ENCODE measurements around the gene AGXT2.

Gene AGXT2

DNA sequence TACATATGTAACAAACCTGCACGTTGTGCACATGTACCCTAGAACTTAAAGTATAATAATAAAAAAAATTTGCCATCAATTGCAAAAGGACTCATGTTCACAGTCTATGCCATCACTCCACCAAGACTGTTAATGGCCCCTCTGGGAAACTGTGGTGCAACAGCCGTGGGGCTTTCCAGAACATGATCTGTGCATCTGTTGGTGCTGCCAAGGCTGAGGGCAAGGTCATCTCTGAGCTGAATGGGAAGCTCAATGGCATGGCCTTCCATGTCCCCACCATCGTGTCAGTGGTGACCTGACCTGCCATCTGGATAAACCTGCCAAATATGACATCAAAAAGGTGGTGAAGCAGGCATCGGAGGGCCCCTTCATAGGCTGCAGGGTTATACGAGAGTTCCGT is 33.4 kb upstream of the AGXT2 start:
- Histone ChIP-seq H3K4me1 (ENCODE audit: control insufficient read depth in 1 of 2, insufficient read depth in 2 of 2, low read length in 2 of 2) (no peaks in the 10 kb centered on the region), H3K36me3 (ENCODE audit: control insufficient read depth in 1 of 2, insufficient read depth in 2 of 2, low read length in 2 of 2) (no peaks in the 10 kb centered on the region), H3K27me3 (ENCODE audit: low read depth, low read length) (no peaks in the 10 kb centered on the region), H3K9me3 (ENCODE audit: control insufficient read depth in 1 of 2, low read length in 2 of 2) (no peaks in the 10 kb centered on the region), H3K27ac (ENCODE audit: low read length) (no peak overlapping the region), H3K4me3 (ENCODE audit: low read depth in 1 of 2, low read length in 2 of 2) (no peak overlapping the region)

DNA sequence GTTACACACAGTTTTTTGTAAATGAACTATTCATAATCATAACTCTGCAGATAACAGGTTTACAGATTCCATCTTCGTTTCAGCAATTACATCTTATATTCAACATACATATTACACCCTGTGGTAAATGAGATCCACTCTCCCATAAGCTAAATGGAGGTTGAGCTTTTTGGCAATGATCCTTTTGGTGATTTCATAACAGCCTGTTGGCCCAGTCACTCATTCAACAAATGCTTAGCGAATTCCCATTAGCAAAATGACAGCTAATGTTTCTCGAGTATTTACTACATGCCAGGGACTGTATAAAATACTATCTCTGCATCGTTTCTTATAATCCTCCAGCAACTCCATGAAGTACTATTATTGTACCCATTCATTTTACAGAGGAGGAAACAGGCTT is 25.4 kb upstream of the AGXT2 start:
- H3K36me3 ChIP-seq (ENCODE audit: control insufficient read depth in 1 of 2, insufficient read depth in 2 of 2, low read length in 2 of 2) = no peaks in the 10 kb centered on the region
- H3K27ac ChIP-seq (ENCODE audit: low read length) = no peak overlapping the region
- peaks cover 0 to 4% of the 10 kb centered on the region in 2 donors for H3K9me3 ChIP-seq (ENCODE audit: control insufficient read depth in 1 of 2, low read length in 2 of 2)
- H3K4me3 ChIP-seq (ENCODE audit: low read depth in 1 of 2, low read length in 2 of 2) = no peak overlapping the region
- H3K27me3 ChIP-seq (ENCODE audit: low read depth, low read length) = no peaks in the 10 kb centered on the region
- H3K4me1 ChIP-seq (ENCODE audit: control insufficient read depth in 1 of 2, insufficient read depth in 2 of 2, low read length in 2 of 2) = no peaks in the 10 kb centered on the region

DNA sequence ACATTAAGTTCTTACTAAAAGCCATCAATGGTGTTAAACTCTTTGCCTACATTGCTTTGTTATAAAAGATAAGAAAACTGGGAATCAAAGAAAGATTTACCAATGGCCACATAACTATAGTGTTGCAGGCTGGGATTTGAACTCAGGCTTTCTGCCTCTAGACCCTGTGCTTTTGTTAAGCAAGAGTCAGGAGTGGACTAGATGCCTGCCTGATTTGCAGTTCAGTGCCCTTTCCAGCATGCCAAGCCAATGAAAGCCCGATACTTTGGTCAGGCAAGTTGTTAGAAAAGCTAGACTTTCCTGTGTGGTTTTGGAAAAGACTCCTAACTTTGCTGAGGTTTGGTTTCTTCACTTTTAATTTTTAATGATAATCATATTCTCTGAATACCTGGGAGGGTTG is 21.4 kb upstream of the AGXT2 start:
- peaks cover 0 to 4% of the 10 kb centered on the region in 2 donors for H3K9me3 ChIP-seq (ENCODE audit: control insufficient read depth in 1 of 2, low read length in 2 of 2)
- H3K27me3 ChIP-seq (ENCODE audit: low read depth, low read length) = no peaks in the 10 kb centered on the region
- no peaks in the 10 kb centered on the region for H3K4me1 ChIP-seq (ENCODE audit: control insufficient read depth in 1 of 2, insufficient read depth in 2 of 2, low read length in 2 of 2)
- H3K27ac ChIP-seq (ENCODE audit: low read length) = no peak overlapping the region
- H3K36me3 ChIP-seq (ENCODE audit: control insufficient read depth in 1 of 2, insufficient read depth in 2 of 2, low read length in 2 of 2) = no peaks in the 10 kb centered on the region
- no peak overlapping the region for H3K4me3 ChIP-seq (ENCODE audit: low read depth in 1 of 2, low read length in 2 of 2)

DNA sequence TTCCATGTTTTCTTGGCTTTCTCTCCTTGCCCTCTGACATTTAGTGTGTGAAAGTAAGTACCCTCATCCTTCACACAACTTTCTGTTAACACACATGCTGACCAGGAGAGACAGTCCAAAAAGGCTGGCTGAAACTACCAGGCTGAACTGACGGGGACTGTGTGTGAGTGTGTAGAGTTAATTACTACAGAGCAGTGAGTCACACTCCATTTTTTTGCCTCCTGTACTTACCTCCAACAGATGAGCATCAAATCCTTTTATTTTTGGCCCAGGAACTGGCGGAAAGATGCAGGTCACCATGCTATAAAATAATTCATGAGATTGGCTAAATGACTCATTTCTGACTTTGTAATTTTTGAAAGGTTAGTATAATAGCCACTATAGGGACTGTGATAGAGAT is 20.2 kb upstream of the AGXT2 start:
- Histone ChIP-seq H3K4me3 (ENCODE audit: low read depth in 1 of 2, low read length in 2 of 2) (no peak overlapping the region), H3K36me3 (ENCODE audit: control insufficient read depth in 1 of 2, insufficient read depth in 2 of 2, low read length in 2 of 2) (no peaks in the 10 kb centered on the region), H3K4me1 (ENCODE audit: control insufficient read depth in 1 of 2, insufficient read depth in 2 of 2, low read length in 2 of 2) (no peaks in the 10 kb centered on the region), H3K27me3 (ENCODE audit: low read depth, low read length) (no peaks in the 10 kb centered on the region), H3K27ac (ENCODE audit: low read length) (no peak overlapping the region), H3K9me3 (ENCODE audit: control insufficient read depth in 1 of 2, low read length in 2 of 2) (no peaks in the 10 kb centered on the region)

DNA sequence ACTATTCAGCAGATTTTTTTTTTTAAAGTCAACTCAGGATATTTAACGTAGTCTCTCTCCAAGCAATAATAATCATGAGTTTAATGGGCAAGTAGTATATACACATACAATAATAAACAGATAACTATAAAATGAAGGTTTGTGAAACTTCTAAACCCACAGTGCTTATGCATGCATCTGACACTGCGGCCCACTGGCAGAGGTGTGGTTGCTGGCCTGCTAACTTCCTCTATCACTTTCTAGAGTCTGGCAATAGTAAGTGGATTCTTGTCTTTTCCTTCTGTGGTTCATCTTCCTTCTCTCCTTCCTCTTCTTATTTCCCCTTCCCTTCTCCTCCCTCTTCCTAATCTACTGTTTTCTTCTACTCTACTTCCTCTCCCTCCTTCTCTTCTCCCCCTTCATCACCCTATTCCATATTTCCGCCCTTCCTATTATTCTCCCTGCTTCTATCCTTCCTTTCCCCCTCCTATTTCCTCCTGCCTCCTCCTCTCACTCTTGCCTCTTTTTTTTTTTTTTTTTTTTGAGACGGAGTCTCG is 18.6 kb upstream of the AGXT2 start:
- Histone ChIP-seq H3K9me3 (ENCODE audit: control insufficient read depth in 1 of 2, low read length in 2 of 2) (no peaks in the 10 kb centered on the region), H3K4me1 (ENCODE audit: control insufficient read depth in 1 of 2, insufficient read depth in 2 of 2, low read length in 2 of 2) (no peaks in the 10 kb centered on the region), H3K4me3 (ENCODE audit: low read depth in 1 of 2, low read length in 2 of 2) (no peak overlapping the region), H3K27me3 (ENCODE audit: low read depth, low read length) (no peaks in the 10 kb centered on the region), H3K27ac (ENCODE audit: low read length) (no peak overlapping the region), H3K36me3 (ENCODE audit: control insufficient read depth in 1 of 2, insufficient read depth in 2 of 2, low read length in 2 of 2) (no peaks in the 10 kb centered on the region)

DNA sequence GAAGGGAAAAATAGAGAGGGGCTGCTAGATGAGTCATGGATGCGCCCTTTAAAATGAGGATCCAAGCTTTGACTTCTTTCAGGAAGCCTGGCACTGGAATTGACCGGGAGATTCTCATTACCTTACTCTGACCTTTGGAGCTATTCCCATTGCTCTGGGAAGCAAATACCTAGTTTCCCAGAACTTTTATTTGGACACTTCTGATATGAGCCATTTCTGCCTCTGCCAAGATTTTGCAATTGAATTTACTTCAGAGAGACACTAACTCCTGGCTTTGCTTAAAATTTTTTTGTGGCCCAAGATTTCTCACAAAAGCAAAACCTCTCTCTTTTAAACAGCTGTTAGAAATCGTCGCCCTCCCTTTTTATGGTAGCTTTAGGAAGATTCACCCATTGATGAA is 15.7 kb upstream of the AGXT2 start:
- Histone ChIP-seq H3K27me3 (ENCODE audit: low read depth, low read length) (no peaks in the 10 kb centered on the region), H3K36me3 (ENCODE audit: control insufficient read depth in 1 of 2, insufficient read depth in 2 of 2, low read length in 2 of 2) (no peaks in the 10 kb centered on the region), H3K27ac (ENCODE audit: low read length) (no peak overlapping the region), H3K4me3 (ENCODE audit: low read depth in 1 of 2, low read length in 2 of 2) (no peak overlapping the region), H3K4me1 (ENCODE audit: control insufficient read depth in 1 of 2, insufficient read depth in 2 of 2, low read length in 2 of 2) (no peaks in the 10 kb centered on the region), H3K9me3 (ENCODE audit: control insufficient read depth in 1 of 2, low read length in 2 of 2) (no peaks in the 10 kb centered on the region)

DNA sequence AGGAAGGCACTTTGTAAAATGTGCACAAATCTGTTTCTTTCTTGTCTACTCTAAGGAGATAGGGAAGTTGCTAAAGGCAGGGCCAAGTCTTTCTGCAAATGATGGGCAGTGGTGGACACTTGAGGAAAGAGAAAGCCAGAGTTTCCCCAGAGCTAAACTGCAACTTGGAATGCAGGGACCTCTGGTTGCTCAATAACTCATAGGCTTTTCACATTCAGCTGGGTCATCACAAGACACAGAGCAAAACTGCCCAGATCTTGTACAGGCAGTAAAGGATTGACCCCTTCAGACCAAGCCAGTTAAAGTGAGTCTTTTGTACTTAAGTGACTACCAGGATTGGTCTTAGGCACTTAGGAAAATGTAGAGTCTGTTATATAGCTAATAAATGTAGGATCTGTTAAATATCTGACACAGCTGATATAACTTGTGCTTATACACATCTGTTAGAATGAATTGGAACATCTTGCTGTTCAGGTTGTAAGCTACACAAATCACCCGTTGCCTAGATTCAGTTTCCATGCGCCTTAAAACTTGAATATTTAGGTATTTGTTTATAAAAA is 13.5 kb upstream of the AGXT2 start:
- no peaks in the 10 kb centered on the region for H3K9me3 ChIP-seq (ENCODE audit: control insufficient read depth in 1 of 2, low read length in 2 of 2)
- H3K4me3 ChIP-seq (ENCODE audit: low read depth in 1 of 2, low read length in 2 of 2) = no peak overlapping the region
- H3K36me3 ChIP-seq (ENCODE audit: control insufficient read depth in 1 of 2, insufficient read depth in 2 of 2, low read length in 2 of 2) = no peaks in the 10 kb centered on the region
- H3K27ac ChIP-seq (ENCODE audit: low read length) = no peak overlapping the region
- no peaks in the 10 kb centered on the region for H3K27me3 ChIP-seq (ENCODE audit: low read depth, low read length)
- no peaks in the 10 kb centered on the region for H3K4me1 ChIP-seq (ENCODE audit: control insufficient read depth in 1 of 2, insufficient read depth in 2 of 2, low read length in 2 of 2)

DNA sequence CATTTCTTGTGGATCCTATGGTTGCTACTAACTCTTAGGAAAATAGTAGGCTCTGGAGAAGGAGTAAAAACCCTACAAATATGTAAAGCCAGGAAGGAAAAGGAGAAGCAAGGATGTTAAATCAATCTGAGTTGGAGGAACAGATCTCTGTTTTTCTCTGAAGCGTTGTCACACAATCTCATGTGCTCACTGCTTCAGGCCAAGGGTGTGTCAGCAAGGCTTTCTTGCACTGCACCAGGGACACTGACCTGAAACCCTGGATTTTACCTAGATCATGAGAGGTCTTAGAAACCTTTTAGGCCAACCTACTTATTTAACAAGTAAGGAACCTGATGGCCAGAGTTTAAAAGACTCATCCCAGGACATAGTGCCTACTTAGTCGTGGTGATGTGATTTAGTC is 12.5 kb upstream of the AGXT2 start:
- no peaks in the 10 kb centered on the region for H3K4me1 ChIP-seq (ENCODE audit: control insufficient read depth in 1 of 2, insufficient read depth in 2 of 2, low read length in 2 of 2)
- H3K36me3 ChIP-seq (ENCODE audit: control insufficient read depth in 1 of 2, insufficient read depth in 2 of 2, low read length in 2 of 2) = no peaks in the 10 kb centered on the region
- H3K4me3 ChIP-seq (ENCODE audit: low read depth in 1 of 2, low read length in 2 of 2) = no peak overlapping the region
- H3K27ac ChIP-seq (ENCODE audit: low read length) = no peak overlapping the region
- no peaks in the 10 kb centered on the region for H3K27me3 ChIP-seq (ENCODE audit: low read depth, low read length)
- H3K9me3 ChIP-seq (ENCODE audit: control insufficient read depth in 1 of 2, low read length in 2 of 2) = no peaks in the 10 kb centered on the region

DNA sequence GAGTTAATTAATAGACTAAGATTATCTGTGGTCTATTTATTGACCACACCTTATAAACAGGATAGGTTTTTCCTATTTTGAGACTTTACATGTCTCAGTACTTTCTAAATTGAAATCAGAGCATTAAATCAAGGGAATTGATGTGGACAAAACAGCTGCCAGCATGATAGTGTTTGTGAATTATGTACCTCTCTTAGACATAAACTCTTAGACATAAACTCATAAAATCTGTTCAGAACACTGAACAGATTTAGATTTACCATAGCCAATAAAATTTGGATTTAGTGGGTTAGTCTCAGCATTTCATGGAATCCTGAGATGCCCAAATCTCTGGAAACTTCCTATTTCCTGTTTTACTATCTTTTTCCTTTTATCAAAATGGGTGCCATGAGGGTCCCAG is 11.5 kb upstream of the AGXT2 start:
- Histone ChIP-seq H3K27me3 (ENCODE audit: low read depth, low read length) (no peaks in the 10 kb centered on the region), H3K36me3 (ENCODE audit: control insufficient read depth in 1 of 2, insufficient read depth in 2 of 2, low read length in 2 of 2) (no peaks in the 10 kb centered on the region), H3K4me1 (ENCODE audit: control insufficient read depth in 1 of 2, insufficient read depth in 2 of 2, low read length in 2 of 2) (no peaks in the 10 kb centered on the region), H3K4me3 (ENCODE audit: low read depth in 1 of 2, low read length in 2 of 2) (no peak overlapping the region), H3K9me3 (ENCODE audit: control insufficient read depth in 1 of 2, low read length in 2 of 2) (no peaks in the 10 kb centered on the region), H3K27ac (ENCODE audit: low read length) (no peak overlapping the region)

DNA sequence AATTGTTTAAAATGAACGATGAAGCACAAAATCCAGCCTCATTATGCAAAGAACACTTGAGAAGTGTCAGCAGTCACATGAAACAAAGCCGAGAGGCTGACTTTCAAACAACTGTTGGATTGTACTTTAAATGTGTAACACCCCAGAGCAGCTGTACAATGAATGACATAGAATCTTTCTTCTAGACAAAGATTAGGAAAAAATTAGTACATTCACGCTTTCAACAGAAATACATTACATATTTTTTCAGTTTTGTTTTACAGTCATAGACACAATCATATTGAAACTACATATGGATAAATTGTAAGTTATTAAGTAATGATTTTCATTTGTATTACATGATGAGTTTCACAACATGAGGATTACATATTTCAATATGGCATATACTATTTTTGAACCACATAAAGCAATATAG is 10.6 kb upstream of the AGXT2 start:
- H3K4me3 ChIP-seq (ENCODE audit: low read depth in 1 of 2, low read length in 2 of 2) = no peak overlapping the region
- H3K27ac ChIP-seq (ENCODE audit: low read length) = no peak overlapping the region
- no peaks in the 10 kb centered on the region for H3K9me3 ChIP-seq (ENCODE audit: control insufficient read depth in 1 of 2, low read length in 2 of 2)
- H3K4me1 ChIP-seq (ENCODE audit: control insufficient read depth in 1 of 2, insufficient read depth in 2 of 2, low read length in 2 of 2) = no peaks in the 10 kb centered on the region
- no peaks in the 10 kb centered on the region for H3K27me3 ChIP-seq (ENCODE audit: low read depth, low read length)
- H3K36me3 ChIP-seq (ENCODE audit: control insufficient read depth in 1 of 2, insufficient read depth in 2 of 2, low read length in 2 of 2) = no peaks in the 10 kb centered on the region

DNA sequence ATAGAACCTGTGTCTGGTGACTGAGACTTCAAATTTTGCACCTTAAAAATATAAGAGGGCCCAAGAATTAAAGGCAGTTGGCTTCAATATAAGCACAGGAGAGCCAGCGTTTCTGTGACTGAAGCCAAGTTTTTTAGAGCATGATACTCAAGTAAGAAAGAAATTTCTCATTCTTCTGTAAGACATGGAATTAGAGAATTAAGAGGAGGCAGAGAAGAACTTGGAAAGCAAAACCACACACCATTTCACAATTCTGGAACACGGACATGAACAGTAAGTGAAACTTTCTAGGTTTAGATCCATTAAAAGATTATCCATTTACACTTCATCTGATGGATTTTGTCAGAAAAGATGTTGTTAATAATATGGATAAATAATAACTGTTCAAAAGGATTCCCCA is 8.9 kb upstream of the AGXT2 start:
- Histone ChIP-seq H3K27me3 (ENCODE audit: low read depth, low read length) (no peaks in the 10 kb centered on the region), H3K36me3 (ENCODE audit: control insufficient read depth in 1 of 2, insufficient read depth in 2 of 2, low read length in 2 of 2) (no peaks in the 10 kb centered on the region), H3K4me3 (ENCODE audit: low read depth in 1 of 2, low read length in 2 of 2) (no peak overlapping the region), H3K9me3 (ENCODE audit: control insufficient read depth in 1 of 2, low read length in 2 of 2) (no peaks in the 10 kb centered on the region), H3K27ac (ENCODE audit: low read length) (no peak overlapping the region), H3K4me1 (ENCODE audit: control insufficient read depth in 1 of 2, insufficient read depth in 2 of 2, low read length in 2 of 2) (no peaks in the 10 kb centered on the region)

DNA sequence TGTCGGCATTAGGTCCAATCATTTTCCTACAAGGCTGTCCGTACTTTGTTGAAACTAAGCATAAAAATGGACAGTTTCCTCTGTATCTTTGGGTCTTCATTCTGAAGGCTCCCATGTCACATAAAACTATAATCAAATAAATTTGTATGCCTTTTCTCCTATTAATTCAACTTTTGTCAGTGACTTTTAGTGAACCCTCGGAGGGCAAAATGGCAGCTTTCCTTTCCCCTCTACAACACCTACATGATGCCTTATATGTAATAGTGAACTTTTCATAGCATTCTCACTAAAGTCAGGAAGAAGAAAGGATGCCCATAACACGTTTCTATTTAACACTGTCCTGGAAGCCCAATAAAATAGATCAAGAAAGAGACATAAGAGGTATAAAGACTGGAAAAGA is 5.1 kb upstream of the AGXT2 start:
- Histone ChIP-seq H3K36me3 (ENCODE audit: control insufficient read depth in 1 of 2, insufficient read depth in 2 of 2, low read length in 2 of 2) (no peaks in the 10 kb centered on the region), H3K4me1 (ENCODE audit: control insufficient read depth in 1 of 2, insufficient read depth in 2 of 2, low read length in 2 of 2) (no peaks in the 10 kb centered on the region)

More for the DNA sequence above, 5.1 kb upstream of the AGXT2 start:
- no peaks in the 10 kb centered on the region for H3K27me3 ChIP-seq (ENCODE audit: low read depth, low read length)
- no peak overlapping the region for H3K4me3 ChIP-seq (ENCODE audit: low read depth in 1 of 2, low read length in 2 of 2)
- no peaks in the 10 kb centered on the region for H3K9me3 ChIP-seq (ENCODE audit: control insufficient read depth in 1 of 2, low read length in 2 of 2)
- no peak overlapping the region for H3K27ac ChIP-seq (ENCODE audit: low read length)

Measured in muscle layer of duodenum (tissue), 2 donors.